ENCODE measurements around the gene DIAPH3. TPM values are rescaled to one million over a fixed set of nuclear protein-coding genes. Genes with fewer than 3 reads are reported as not detected.

Gene DIAPH3
- polyA plus RNA-seq, 2 of the 4 experiments (the other 2 are of a cell fraction) = 10.8 to 13.6 TPM

GRCh38 chr13:59901191-59901590 lies 262.5 kb downstream of the DIAPH3 start:
- no peak for ATAC-seq
- ChIA-PET CTCF (no interaction called here), POLR2A (no interaction called here)
- no peak overlapping the region for H3K27ac ChIP-seq
- no peak for TF ChIP-seq NFE2L2 (conservative IDR thresholded peaks at IDR 0.05; ENCODE audit: low read length)
- no peak for TF ChIP-seq E2F6 (IDR thresholded peaks at IDR 0.05; ENCODE audit: borderline replicate concordance, low read depth)
- no peak for TF ChIP-seq CTCF (IDR thresholded peaks at IDR 0.05)
- TF ChIP-seq BCL3 (IDR thresholded peaks at IDR 0.05) = no peak
- no peak for TF ChIP-seq PBX3 (IDR thresholded peaks at IDR 0.05)
- no peak for TF ChIP-seq SMC3 (IDR thresholded peaks at IDR 0.05)
- no peak for TF ChIP-seq HMGXB4 (CRISPR knock-in tag; IDR thresholded peaks at IDR 0.05; ENCODE audit: borderline replicate concordance)
- no peak for TF ChIP-seq ATOH8 (CRISPR knock-in tag; IDR thresholded peaks at IDR 0.05; ENCODE audit: low read depth)
- no peak for TF ChIP-seq USF2 (IDR thresholded peaks at IDR 0.05)
- H3K4me2 ChIP-seq = no peak overlapping the region
- WGBS (ENCODE audit: missing lambda C conversion rate) = 96% methylated on average over 3 of the region's 3 CpGs
- no peak overlapping the region for H3K4me3 ChIP-seq
- no peak for FAIRE-seq
- no peaks in the 10 kb centered on the region for H3K4me1 ChIP-seq
- no peaks in the 10 kb centered on the region for H3K9me3 ChIP-seq
- DNase-seq (ENCODE audit: low read depth in 1 of 2, low spot score in 1 of 2) = no peak

GRCh38 chr13:59898066-59898465 lies 265.7 kb downstream of the DIAPH3 start:
- FAIRE-seq (no peak), ATAC-seq (no peak), DNase-seq (ENCODE audit: low read depth in 1 of 2, low spot score in 1 of 2) (no peak)
- TF ChIP-seq HEYL (CRISPR knock-in tag; IDR thresholded peaks at IDR 0.05) = no peak
- TF ChIP-seq REST (IDR thresholded peaks at IDR 0.05) = no peak
- no peak for TF ChIP-seq POLR2A (IDR thresholded peaks at IDR 0.05; ENCODE audit: low read length)
- no peak for TF ChIP-seq CBX2 (IDR thresholded peaks at IDR 0.05; ENCODE audit: borderline replicate concordance, low read depth)
- TF ChIP-seq EHF (CRISPR knock-in tag; IDR thresholded peaks at IDR 0.05) = no peak
- TF ChIP-seq USF2 (IDR thresholded peaks at IDR 0.05) = no peak
- 85% methylated on average over 2 of the region's 2 CpGs for WGBS (ENCODE audit: missing lambda C conversion rate)
- POLR2A ChIA-PET = no interaction called here
- Histone ChIP-seq H3K27ac (no peak overlapping the region), H3K4me3 (no peak overlapping the region), H3K4me2 (no peak overlapping the region), H3K4me1 (no peaks in the 10 kb centered on the region), H3K9me3 (no peaks in the 10 kb centered on the region)
- CTCF ChIA-PET = no interaction called here
